Measurements from ENCODE around the gene IARS1. TPM values are rescaled to one million over a fixed set of nuclear protein-coding genes. Genes with fewer than 3 reads are reported as not detected.

Gene IARS1
- total and polyA plus RNA-seq, 2 of the 13 experiments (the other 11 are each of a cell fraction or from before 2014, with no cell fraction given): 55.9 to 185 TPM

DNA sequence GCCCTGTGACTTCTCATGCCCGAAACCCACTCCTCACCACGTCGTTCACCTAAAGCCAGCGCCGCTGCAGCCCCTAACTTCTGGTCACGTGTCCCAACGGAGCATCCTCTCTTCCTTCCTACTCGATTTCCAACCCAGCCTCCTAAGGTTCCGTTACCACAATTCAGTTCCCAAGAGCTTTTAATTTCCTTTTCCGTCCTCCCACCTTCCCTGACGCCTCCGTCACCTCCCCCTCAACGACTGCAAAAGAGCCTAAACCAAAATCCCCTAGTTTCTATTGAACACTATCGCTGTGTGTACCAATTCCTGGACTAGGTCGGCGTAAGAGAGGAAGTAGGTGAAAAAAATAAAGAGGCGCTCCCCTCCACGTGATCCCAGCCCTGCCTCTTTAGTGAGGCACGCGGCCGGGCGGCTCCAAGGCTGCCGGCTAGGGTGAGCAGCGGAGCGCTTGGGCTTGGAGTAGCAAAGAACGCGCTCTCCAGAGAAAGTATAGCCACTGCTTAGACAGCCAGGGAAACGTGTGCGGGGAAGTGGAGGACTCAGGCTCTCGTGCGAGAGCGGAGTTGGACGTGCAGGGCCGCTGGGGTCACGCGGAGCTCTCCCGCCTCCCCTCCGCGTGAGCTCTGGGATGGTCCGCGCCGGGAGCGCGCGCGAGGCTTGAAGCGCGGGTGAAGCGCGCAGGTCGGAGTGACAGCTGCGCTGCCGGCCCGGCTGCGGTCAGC lies 31.9 kb upstream of the IARS1 start, which contains the start of the genes CENPP and NOL8 (continued):
- TF ChIP-seq, protein P1, sequence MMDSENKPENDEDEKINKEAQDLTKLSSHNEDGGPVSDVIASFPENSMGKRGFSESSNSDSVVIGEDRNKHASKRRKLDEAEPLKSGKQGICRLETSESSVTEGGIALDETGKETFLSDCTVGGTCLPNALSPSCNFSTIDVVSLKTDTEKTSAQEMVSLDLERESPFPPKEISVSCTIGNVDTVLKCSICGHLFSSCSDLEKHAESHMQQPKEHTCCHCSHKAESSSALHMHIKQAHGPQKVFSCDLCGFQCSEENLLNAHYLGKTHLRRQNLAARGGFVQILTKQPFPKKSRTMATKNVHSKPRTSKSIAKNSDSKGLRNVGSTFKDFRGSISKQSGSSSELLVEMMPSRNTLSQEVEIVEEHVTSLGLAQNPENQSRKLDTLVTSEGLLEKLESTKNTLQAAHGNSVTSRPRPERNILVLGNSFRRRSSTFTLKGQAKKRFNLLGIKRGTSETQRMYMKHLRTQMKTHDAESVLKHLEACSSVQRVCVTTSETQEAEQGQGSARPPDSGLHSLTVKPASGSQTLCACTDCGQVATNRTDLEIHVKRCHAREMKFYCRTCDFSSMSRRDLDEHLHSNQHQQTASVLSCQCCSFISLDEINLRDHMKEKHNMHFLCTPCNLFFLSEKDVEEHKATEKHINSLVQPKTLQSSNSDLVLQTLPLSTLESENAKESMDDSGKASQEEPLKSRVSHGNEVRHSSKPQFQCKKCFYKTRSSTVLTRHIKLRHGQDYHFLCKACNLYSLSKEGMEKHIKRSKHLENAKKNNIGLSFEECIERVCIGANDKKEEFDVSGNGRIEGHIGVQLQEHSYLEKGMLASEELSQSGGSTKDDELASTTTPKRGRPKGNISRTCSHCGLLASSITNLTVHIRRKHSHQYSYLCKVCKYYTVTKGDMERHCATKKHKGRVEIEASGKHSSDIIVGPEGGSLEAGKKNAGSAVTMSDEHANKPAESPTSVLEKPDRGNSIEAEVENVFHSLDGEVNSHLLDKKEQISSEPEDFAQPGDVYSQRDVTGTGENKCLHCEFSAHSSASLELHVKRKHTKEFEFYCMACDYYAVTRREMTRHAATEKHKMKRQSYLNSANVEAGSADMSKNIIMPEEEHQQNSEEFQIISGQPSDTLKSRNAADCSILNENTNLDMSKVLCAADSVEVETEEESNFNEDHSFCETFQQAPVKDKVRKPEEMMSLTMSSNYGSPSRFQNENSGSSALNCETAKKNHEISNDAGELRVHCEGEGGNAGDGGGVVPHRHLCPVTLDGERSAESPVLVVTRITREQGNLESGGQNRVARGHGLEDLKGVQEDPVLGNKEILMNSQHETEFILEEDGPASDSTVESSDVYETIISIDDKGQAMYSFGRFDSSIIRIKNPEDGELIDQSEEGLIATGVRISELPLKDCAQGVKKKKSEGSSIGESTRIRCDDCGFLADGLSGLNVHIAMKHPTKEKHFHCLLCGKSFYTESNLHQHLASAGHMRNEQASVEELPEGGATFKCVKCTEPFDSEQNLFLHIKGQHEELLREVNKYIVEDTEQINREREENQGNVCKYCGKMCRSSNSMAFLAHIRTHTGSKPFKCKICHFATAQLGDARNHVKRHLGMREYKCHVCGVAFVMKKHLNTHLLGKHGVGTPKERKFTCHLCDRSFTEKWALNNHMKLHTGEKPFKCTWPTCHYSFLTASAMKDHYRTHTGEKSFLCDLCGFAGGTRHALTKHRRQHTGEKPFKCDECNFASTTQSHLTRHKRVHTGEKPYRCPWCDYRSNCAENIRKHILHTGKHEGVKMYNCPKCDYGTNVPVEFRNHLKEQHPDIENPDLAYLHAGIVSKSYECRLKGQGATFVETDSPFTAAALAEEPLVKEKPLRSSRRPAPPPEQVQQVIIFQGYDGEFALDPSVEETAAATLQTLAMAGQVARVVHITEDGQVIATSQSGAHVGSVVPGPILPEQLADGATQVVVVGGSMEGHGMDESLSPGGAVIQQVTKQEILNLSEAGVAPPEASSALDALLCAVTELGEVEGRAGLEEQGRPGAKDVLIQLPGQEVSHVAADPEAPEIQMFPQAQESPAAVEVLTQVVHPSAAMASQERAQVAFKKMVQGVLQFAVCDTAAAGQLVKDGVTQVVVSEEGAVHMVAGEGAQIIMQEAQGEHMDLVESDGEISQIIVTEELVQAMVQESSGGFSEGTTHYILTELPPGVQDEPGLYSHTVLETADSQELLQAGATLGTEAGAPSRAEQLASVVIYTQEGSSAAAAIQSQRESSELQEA (CRISPR knock-in tag; IDR thresholded peaks at IDR 0.05; ENCODE audit: not compliant biosample characterization): no peak
- TF ChIP-seq ZNF678 (CRISPR knock-in tag; IDR thresholded peaks at IDR 0.05) (no peak), TBL1XR1 (IDR thresholded peaks at IDR 0.05; ENCODE audit: borderline replicate concordance, low read length, partially characterized antibody) (no peak), ZNF563 (CRISPR knock-in tag; IDR thresholded peaks at IDR 0.05) (peak; percentile 65; the same call in 1 of the 2 replicates), RXRB (CRISPR knock-in tag; IDR thresholded peaks at IDR 0.05; ENCODE audit: borderline replicate concordance) (peak; percentile 56), ONECUT2 (CRISPR knock-in tag; IDR thresholded peaks at IDR 0.05) (no peak), RFX5 (IDR thresholded peaks at IDR 0.05; ENCODE audit: low read depth, low read length) (0 out of 2 replicates have a peak, but pooled peaks have one; percentile 3), TARDBP (CRISPR knock-in tag; IDR thresholded peaks at IDR 0.05) (no peak; the same call in 1 of the 2 replicates), ZNF572 (CRISPR knock-in tag; IDR thresholded peaks at IDR 0.05) (no peak), DR1 (CRISPR knock-in tag; IDR thresholded peaks at IDR 0.05) (no peak; the same call in none of the 2 replicates), RXRA (CRISPR knock-in tag; IDR thresholded peaks at IDR 0.05) (peak; percentile 36), ZNF883 (CRISPR knock-in tag; IDR thresholded peaks at IDR 0.05; ENCODE audit: not compliant biosample characterization) (no peak), HNF4G (IDR thresholded peaks at IDR 0.05; ENCODE audit: borderline replicate concordance, low read depth, low read length) (no peak), HNF4G (CRISPR knock-in tag; IDR thresholded peaks at IDR 0.05; ENCODE audit: borderline replicate concordance, low read depth) (no peak), ZNF34 (CRISPR knock-in tag; IDR thresholded peaks at IDR 0.05; ENCODE audit: borderline replicate concordance) (no peak), SIN3B (IDR thresholded peaks at IDR 0.05; ENCODE audit: low read length) (peak; percentile 96)
- TF ChIP-seq, protein P2, sequence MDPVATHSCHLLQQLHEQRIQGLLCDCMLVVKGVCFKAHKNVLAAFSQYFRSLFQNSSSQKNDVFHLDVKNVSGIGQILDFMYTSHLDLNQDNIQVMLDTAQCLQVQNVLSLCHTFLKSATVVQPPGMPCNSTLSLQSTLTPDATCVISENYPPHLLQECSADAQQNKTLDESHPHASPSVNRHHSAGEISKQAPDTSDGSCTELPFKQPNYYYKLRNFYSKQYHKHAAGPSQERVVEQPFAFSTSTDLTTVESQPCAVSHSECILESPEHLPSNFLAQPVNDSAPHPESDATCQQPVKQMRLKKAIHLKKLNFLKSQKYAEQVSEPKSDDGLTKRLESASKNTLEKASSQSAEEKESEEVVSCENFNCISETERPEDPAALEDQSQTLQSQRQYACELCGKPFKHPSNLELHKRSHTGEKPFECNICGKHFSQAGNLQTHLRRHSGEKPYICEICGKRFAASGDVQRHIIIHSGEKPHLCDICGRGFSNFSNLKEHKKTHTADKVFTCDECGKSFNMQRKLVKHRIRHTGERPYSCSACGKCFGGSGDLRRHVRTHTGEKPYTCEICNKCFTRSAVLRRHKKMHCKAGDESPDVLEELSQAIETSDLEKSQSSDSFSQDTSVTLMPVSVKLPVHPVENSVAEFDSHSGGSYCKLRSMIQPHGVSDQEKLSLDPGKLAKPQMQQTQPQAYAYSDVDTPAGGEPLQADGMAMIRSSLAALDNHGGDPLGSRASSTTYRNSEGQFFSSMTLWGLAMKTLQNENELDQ (CRISPR knock-in tag; IDR thresholded peaks at IDR 0.05; ENCODE audit: borderline replicate concordance): peak; percentile 5; the same call in 1 of the 2 replicates
- TF ChIP-seq, protein P3, sequence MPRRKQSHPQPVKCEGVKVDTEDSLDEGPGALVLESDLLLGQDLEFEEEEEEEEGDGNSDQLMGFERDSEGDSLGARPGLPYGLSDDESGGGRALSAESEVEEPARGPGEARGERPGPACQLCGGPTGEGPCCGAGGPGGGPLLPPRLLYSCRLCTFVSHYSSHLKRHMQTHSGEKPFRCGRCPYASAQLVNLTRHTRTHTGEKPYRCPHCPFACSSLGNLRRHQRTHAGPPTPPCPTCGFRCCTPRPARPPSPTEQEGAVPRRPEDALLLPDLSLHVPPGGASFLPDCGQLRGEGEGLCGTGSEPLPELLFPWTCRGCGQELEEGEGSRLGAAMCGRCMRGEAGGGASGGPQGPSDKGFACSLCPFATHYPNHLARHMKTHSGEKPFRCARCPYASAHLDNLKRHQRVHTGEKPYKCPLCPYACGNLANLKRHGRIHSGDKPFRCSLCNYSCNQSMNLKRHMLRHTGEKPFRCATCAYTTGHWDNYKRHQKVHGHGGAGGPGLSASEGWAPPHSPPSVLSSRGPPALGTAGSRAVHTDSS (CRISPR knock-in tag; conservative IDR thresholded peaks at IDR 0.05): no peak
